Measurements from ENCODE around the gene HAPLN2.
"Not testable (repeated sequence)": the region's sequence is repeated elsewhere in the genome, so short reads cannot be mapped to it uniquely, and the experiment has no call there.

The HAPLN2 gene

GRCh38 chr1:156618853-156619581, at the start of gene HAPLN2:
Gene HAPLN2, plus strand, starts transcription at chr1:156619415. Its CDS starts 4,076 bp downstream, at chr1:156623491.
- no peak for DNase-seq (ENCODE audit: low spot score)

DNA sequence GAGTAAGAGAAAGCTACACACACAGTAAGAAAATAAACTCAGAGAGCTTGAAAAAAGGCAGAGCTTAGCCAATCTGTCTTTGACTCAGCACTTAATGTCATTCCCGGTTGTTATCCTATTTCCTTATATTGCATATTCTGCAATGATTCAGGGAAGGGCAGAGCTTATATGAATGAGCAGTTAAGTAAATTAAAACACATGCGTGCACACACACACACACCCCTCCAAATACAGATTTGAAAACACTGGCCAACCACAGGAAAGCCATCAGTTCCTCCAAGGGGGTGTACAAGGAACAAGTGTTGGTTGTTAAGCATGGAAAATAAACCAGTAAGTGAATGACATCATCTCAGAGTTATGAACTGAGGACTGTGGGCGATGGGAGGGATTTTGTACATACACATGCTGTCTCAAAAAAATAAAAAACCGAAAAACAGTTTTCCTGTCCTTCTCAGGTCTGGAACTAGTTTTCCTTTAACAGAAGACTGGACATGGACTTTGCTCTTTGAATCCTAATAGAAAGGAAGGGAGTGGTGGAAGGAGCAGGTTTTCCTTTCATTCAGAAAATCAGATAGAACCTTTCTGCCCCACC, 47.9 kb upstream of the HAPLN2 start:
- no peak for DNase-seq (ENCODE audit: low spot score)

- peak; percentile 75 for DNase-seq (ENCODE audit: low spot score)
These were observed 47.1 kb upstream of the HAPLN2 start, which contains the start of gene IQGAP3 for GRCh38 chr1:156571919-156572662. Gene IQGAP3, minus strand, starts transcription at chr1:156572565. Its CDS starts 36 bp downstream, at chr1:156572529.

- DNase-seq (ENCODE audit: low spot score), result no peak
These were observed 46.6 kb upstream of the HAPLN2 start for GRCh38 chr1:156572663-156573018.

DNA sequence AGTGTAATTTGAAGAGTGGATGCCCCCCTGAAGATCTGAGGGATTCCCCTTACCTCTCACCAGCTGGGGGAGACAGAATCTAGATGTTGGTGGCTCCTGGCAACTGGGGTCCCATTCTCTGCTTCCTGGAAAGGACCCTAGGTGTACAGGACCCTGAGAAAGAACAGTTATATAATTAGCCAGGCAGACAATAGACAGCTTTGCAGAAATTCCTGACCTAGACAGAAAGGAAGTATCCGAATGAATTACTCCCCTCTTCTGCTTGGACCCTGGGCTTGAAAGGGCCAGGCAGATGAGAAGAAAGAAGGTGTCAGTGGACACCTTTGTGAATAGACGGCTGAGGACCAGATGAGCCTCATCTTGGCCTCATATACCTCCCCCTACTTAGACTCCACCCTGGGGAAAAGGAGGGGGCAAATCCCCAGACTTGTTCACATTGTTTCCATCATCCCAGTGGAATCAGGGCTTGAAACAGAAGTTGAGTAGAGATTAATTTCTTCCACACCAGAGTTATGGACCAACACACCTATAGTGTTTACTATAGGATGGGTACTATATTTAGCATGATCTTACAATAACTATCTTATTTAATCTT, 45.1 kb upstream of the HAPLN2 start:
- no peak for DNase-seq (ENCODE audit: low spot score)

DNA sequence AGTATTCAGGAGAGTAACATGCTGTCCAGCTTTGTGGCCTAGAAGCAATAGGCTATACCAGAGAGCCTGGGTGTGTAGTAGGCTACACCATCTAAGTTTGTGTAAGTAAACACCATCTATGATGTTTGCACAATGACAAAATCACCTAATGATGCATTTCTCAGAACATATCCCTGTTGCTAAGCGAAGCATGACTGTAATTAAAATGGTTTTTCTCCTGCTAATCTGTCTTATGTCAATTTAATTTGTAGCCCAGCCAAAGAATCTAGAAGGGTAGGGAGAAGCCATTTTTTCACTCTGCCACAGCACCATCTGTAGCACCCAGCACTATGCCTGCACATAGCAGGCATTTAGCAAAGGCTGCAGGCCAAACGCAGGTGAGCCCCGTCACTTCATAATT, 41.7 kb upstream of the HAPLN2 start:
- DNase-seq (ENCODE audit: low spot score), result no peak

- no peak for DNase-seq (ENCODE audit: low spot score)
These were observed 41.2 kb upstream of the HAPLN2 start for GRCh38 chr1:156578055-156578454.

- DNase-seq (ENCODE audit: low spot score), result no peak
These were observed 39.7 kb upstream of the HAPLN2 start, which contains the start of gene TTC24 for GRCh38 chr1:156579472-156579871. Gene TTC24, plus strand, starts transcription at chr1:156579723. Its CDS starts 1,642 bp downstream, at chr1:156581365.

GRCh38 chr1:156581661-156582387, 37.4 kb upstream of the HAPLN2 start:
- peak; percentile 10 for DNase-seq (ENCODE audit: low spot score)

DNA sequence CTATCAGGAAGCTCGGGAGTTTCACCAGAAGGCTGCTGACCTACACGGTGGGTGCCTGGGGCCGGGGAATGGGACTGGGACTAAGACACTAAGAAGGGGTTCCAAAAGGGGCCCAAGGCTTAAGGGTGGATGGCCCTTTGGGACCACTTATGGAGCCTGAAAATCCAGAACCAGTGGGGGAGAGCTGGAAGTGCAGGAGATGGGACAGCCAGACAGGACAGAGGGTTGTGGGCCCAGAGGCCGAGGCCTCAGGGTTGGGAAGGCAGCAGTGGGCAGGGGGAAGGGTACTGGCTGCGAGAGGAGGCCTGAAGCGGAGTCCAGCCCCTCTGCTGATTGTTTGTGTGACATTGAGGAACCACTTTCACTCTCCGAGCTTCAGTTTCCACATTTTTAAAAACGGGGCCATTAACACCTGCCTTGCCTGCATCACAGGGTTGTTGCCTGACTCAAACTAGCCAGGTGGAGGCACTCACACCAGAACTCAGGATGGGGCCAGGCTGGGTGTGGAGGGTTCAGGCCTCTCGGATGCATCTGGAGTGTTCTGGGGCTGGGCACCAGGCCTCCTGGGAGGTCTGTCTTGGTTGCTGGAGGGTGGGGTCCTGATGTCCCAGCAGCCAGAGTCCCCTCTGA, 36.7 kb upstream of the HAPLN2 start:
- DNase-seq (ENCODE audit: low spot score), result peak; percentile 19

DNA sequence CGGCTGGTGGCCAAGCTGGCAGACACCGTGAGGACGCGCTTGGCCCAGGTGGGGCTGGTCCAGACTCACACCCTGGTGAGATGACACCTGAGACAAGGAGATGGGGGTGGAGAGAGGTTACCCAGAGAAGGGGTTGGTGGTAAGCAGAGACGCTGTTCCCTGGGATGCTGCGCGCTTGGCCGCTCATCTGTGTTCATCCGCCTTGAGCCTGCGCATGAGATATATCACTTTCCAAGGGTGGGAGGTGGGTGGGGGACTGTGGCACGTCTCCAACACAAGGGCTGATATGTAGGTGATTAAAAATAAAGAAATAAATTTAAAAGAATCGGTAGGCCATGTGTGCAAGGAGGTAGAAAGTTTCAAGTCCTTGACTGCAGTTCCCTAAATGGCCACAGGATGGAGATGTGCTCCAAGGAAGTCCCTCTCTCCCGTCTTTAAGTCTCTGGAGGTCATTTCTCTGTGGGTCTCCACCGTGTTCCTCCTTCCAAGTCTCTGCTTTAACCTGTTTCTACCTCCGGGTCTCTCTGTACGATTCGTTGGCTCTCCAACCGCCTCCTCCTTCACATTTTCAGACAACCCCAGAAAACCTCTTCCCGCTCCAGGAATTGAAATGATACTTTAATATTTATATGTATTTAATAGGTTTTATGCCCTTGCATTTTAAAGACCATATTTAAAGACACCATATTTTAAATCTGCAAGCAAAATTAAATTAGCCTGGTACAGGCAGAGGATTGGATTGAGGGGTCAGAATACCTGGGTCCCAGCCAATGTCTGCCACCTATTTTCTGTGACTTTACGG, 35.2 kb upstream of the HAPLN2 start:
- peak; percentile 84 for DNase-seq (ENCODE audit: low spot score)

DNA sequence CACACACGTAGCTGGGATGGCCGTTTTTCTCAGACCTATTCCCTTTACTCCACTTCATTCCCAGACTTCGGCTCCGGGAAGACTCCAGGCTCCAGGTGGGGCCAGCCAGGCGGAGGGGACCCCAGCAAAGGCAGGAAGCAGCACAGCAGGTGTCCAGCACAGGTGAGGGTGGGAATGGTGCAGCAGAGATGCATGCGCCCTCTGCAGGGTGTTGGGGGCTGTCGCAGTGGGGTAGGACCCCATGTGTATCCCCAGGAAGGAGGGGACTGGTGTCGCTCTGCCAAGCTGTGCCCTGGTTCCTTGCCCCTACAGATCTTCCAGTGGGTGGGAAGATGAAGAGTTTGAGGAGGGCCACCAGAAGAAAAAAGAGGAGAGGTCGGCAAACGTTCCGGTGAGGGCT, 34.4 kb upstream of the HAPLN2 start:
- DNase-seq (ENCODE audit: low spot score), result no peak

DNA sequence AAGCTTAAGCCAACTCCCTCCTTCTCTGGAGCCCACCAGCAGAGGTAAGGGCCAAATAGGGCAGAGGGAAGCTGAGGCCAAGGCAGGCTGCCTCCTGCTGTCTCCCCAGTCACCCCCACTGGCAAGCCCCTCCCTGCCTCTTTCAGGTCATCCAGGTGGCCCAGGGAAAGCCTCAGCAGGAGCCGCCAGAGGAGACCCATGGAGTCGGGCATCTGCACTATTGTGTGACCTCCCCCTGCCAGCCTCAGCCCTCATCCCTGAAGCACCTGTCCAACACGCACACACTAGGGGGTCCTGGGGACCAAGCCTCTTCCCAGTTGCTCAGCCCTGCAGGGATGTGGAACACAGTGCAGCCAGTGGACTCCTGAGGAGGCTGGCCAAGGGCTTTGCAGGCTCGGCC, 32.9 kb upstream of the HAPLN2 start:
- DNase-seq (ENCODE audit: low spot score), result no peak

DNA sequence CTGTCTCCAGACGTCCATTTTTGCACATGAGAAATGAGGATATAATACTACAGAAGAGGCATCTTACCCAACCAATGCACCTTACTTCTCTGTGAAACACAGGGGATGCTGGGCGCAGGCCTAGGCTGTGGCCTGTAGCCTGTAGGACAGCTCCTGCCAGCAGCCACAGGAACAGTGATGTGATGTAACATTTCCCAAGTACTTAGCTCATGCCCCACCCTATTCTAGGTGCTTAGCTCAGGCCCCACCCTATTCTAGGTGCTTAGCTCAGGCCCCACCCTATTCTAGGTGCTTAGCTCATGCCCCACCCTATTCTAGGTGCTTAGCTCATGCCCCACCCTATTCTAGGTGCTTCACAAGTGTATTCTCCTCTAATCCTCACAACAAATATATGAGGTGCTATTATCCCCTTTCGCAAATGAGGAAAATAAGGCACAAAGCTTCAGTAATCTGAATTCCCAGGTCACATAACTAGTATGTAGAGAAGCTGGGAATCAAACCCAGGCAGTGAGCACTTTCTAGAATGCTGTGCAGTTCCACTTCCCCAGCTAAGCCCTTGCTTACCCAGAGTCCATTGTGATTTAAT, 32.2 kb upstream of the HAPLN2 start:
- DNase-seq (ENCODE audit: low spot score), result no peak

GRCh38 chr1:156587927-156588326, 31.3 kb upstream of the HAPLN2 start:
- not testable (repeated sequence) for DNase-seq (ENCODE audit: low spot score)

DNA sequence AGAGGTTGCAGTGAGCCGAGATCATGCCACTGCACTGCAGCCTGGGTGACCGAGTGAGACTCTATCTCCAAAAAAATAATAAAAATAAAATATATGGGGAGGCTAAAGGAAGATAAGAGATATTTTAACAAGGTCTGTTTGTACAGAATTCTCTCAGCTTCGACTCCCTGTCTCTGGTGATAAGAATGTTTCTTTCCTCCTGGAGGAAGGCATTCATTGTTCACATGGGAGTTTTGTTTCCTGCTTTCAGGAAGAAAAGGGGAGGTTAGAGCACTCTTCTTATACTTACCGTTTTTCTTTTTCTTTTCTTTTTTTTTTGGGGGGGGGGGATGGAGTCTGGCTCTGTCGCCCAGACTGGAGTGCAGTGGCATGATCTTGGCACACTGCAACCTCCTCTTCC, 29.7 kb upstream of the HAPLN2 start:
- no peak for DNase-seq (ENCODE audit: low spot score)

DNA sequence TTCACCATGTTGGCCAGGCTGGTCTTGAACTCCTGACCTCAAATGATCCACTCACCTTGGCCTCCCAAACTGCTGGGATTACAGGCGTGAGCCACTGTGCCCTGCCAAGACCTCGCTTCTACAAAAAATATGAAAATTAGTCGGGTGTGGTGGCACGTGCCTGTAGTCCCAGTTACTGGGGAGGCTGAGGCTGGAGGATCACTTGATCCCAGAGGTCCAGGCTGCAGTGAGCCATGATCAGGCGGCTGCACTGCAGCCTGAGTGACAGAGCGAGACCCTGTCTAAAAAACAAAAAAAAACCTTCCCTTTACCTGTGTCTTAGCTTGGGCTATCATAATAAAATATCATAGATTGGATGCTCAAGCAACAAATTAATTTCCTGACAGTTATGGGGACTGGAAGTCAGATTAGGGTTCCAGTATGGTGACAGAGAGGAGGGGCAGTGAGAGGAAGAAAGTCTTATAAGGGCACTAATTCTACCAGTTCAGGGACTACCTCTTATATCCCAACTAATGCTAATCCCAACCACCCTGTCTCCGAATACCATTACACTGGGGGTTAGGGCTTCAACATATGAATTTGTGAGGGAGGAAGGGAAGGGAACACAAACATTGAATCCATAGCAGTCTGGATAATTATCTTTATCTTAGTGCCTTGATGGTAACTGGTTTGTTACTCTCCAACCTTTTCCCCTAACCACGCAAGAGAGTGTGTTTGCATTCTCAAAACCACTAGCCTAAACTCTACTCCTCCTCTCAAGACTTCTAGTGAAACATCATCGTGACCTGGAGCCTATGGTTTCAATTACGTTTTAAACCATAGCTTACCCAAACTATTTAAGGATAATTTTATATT, 28.7 kb upstream of the HAPLN2 start:
- DNase-seq (ENCODE audit: low spot score), result no peak

GRCh38 chr1:156591181-156591431, 28.1 kb upstream of the HAPLN2 start:
- peak; percentile 2 for DNase-seq (ENCODE audit: low spot score)

GRCh38 chr1:156591432-156592157, 27.6 kb upstream of the HAPLN2 start, which contains the start of gene NAXE:
Gene NAXE, plus strand, starts transcription at chr1:156591776. Its CDS starts 29 bp downstream, at chr1:156591805.
- DNase-seq (ENCODE audit: low spot score), result peak; percentile 60
